Activated naive CD4-positive, alpha-beta T cell treated with anti-CD3 and anti-CD28 coated beads, Interleukin-2, amount 50 U/mL, for 72 hours (primary cell): ENCODE measurements around the gene BMERB1. TPM values are rescaled to one million over a fixed set of nuclear protein-coding genes. Genes with fewer than 3 reads are reported as not detected.
"Not testable (repeated sequence)": the region's sequence is repeated elsewhere in the genome, so short reads cannot be mapped to it uniquely, and the experiment has no call there.

Source experiments
- ATAC-seq, 2 donors: fragments of 150-1000 bp; cut with Tn5 transposase; 2 replicates each; pipeline ENCODE4 v1.10.0; 2021; ENCODE audit warnings: mild to moderate bottlenecking in 2 of 2, moderate library complexity in 2 of 2
- DNase-seq, 2 donors: peaks; one replicate each; pipeline ENCODE4 v3.0.0; 2021 to 2022; ENCODE audit warnings: low spot score in 2 of 2
- H3K27ac Mint-ChIP-seq, 2 donors: one replicate each; pipeline ENCODE4 v1.8.0; 2022; ENCODE audit warnings: mild to moderate bottlenecking in 2 of 2, mixed read lengths in 2 of 2
- H3K36me3 Mint-ChIP-seq, 2 donors: one replicate each; pipeline ENCODE4 v1.8.0; 2022; ENCODE audit warnings: mixed read lengths in 2 of 2
- H3K9me3 Mint-ChIP-seq, 2 donors: one replicate each; pipeline ENCODE4 v1.8.0; 2022; ENCODE audit warnings: mixed read lengths in 2 of 2
- total RNA-seq, 2 donors: library from RNA; stranded (reverse); gene quantifications; one replicate each; pipeline ENCODE4 v1.2.3, GENCODE V29; 2022

Gene BMERB1
- total RNA-seq, 2 donors from 2014 or later = 5.8 to 20.2 TPM

- H3K27ac Mint-ChIP-seq = no peak overlapping the region
- peaks cover 0 to 6% of the 10 kb centered on the region in 2 donors for H3K36me3 Mint-ChIP-seq
- ATAC-seq (no peak), DNase-seq (no peak)
- peaks cover 0 to 5% of the 10 kb centered on the region in 2 donors for H3K9me3 Mint-ChIP-seq
These were observed 111.2 kb downstream of the BMERB1 start for GRCh38 chr16:15545544-15545943.

GRCh38 chr16:15547072-15547767, 112.8 kb downstream of the BMERB1 start:
- not testable (repeated sequence) for H3K27ac Mint-ChIP-seq, DNase-seq, ATAC-seq, H3K9me3 Mint-ChIP-seq
- H3K36me3 Mint-ChIP-seq = peaks cover 0 to 17% of the 10 kb centered on the region in 2 donors

- peaks cover 0 to 20% of the 10 kb centered on the region in 2 donors for H3K36me3 Mint-ChIP-seq
- ATAC-seq = no peak
These were observed 113.3 kb downstream of the BMERB1 start for GRCh38 chr16:15547768-15548096.

GRCh38 chr16:15548482-15548891, 114.1 kb downstream of the BMERB1 start:
- Mint-ChIP-seq H3K27ac (peak overlapping the region in 1 of 2 donors; percentile 70), H3K36me3 (peaks cover 0 to 20% of the 10 kb centered on the region in 2 donors)
- DNase-seq = no peak

More at GRCh38 chr16:15547768-15548096, 113.3 kb downstream of the BMERB1 start:
- Mint-ChIP-seq H3K9me3 (peaks cover 0 to 5% of the 10 kb centered on the region in 2 donors), H3K27ac (no peak overlapping the region)
- no peak for DNase-seq

GRCh38 chr16:15552507-15552906, 118.1 kb downstream of the BMERB1 start:
- DNase-seq (peak in 1 of 2 donors; percentile 15), ATAC-seq (peak; percentile 76 to 87)
- H3K27ac Mint-ChIP-seq = peak overlapping the region; percentile 22 to 75
- no peaks in the 10 kb centered on the region for H3K9me3 Mint-ChIP-seq
- H3K36me3 Mint-ChIP-seq = peaks cover 0 to 20% of the 10 kb centered on the region in 2 donors

More at GRCh38 chr16:15548482-15548891, 114.1 kb downstream of the BMERB1 start:
- H3K9me3 Mint-ChIP-seq = peaks cover 0 to 5% of the 10 kb centered on the region in 2 donors
- no peak for ATAC-seq

- Mint-ChIP-seq H3K9me3 (no peaks in the 10 kb centered on the region), H3K36me3 (peaks cover 0 to 20% of the 10 kb centered on the region in 2 donors), H3K27ac (peak overlapping the region in 1 of 2 donors; percentile 68)
- DNase-seq = peak in 1 of 2 donors; percentile 26
- ATAC-seq = peak; percentile 81 to 92
These were observed 119.1 kb downstream of the BMERB1 start for GRCh38 chr16:15553313-15554088.

- Mint-ChIP-seq H3K36me3 (peaks cover 0 to 20% of the 10 kb centered on the region in 2 donors), H3K9me3 (no peaks in the 10 kb centered on the region), H3K27ac (no peak overlapping the region)
- DNase-seq = no peak
- ATAC-seq = no peak
These were observed 121.7 kb downstream of the BMERB1 start for GRCh38 chr16:15556130-15556529.

- Mint-ChIP-seq H3K36me3 (peaks cover 0 to 9% of the 10 kb centered on the region in 2 donors), H3K27ac (no peak overlapping the region), H3K9me3 (peaks cover 0 to under 1% of the 10 kb centered on the region in 2 donors)
- ATAC-seq (no peak), DNase-seq (no peak)
These were observed 122.9 kb downstream of the BMERB1 start for GRCh38 chr16:15557258-15557657.

GRCh38 chr16:15559176-15559575, 124.8 kb downstream of the BMERB1 start:
- H3K9me3 Mint-ChIP-seq = peaks cover 3 to 4% of the 10 kb centered on the region in 2 donors
- peaks cover 0 to 6% of the 10 kb centered on the region in 2 donors for H3K36me3 Mint-ChIP-seq
- ATAC-seq (no peak), DNase-seq (no peak)
- no peak overlapping the region for H3K27ac Mint-ChIP-seq

GRCh38 chr16:15564604-15565339, 130.4 kb downstream of the BMERB1 start:
- Mint-ChIP-seq H3K27ac (no peak overlapping the region), H3K36me3 (peaks cover 0 to 18% of the 10 kb centered on the region in 2 donors), H3K9me3 (peaks cover 3 to 4% of the 10 kb centered on the region in 2 donors)
- ATAC-seq (no peak), DNase-seq (no peak)

GRCh38 chr16:15566095-15566494, 131.7 kb downstream of the BMERB1 start:
- ATAC-seq (no peak), DNase-seq (no peak)
- peaks cover 4 to 13% of the 10 kb centered on the region in 2 donors for H3K9me3 Mint-ChIP-seq
- H3K27ac Mint-ChIP-seq = no peak overlapping the region
- peaks cover 0 to 31% of the 10 kb centered on the region in 2 donors for H3K36me3 Mint-ChIP-seq

- Mint-ChIP-seq H3K36me3 (peaks cover 6 to 48% of the 10 kb centered on the region in 2 donors), H3K27ac (no peak overlapping the region), H3K9me3 (peaks cover 4 to 15% of the 10 kb centered on the region in 2 donors)
- DNase-seq (no peak), ATAC-seq (no peak)
These were observed 133.4 kb downstream of the BMERB1 start for GRCh38 chr16:15567823-15568222.

GRCh38 chr16:15570666-15571065, 136.3 kb downstream of the BMERB1 start:
- peaks cover 12 to 66% of the 10 kb centered on the region in 2 donors for H3K36me3 Mint-ChIP-seq

GRCh38 chr16:15571557-15571956, 137.2 kb downstream of the BMERB1 start:
- DNase-seq = no peak
- ATAC-seq = no peak
- H3K36me3 Mint-ChIP-seq = peaks cover 13 to 75% of the 10 kb centered on the region in 2 donors
- H3K9me3 Mint-ChIP-seq = peaks cover 0 to 35% of the 10 kb centered on the region in 2 donors
- peak overlapping the region; percentile 74 to 84 for H3K27ac Mint-ChIP-seq

More at GRCh38 chr16:15570666-15571065, 136.3 kb downstream of the BMERB1 start:
- DNase-seq, H3K27ac Mint-ChIP-seq, ATAC-seq: not testable (repeated sequence)
- H3K9me3 Mint-ChIP-seq = peaks cover 0 to 32% of the 10 kb centered on the region in 2 donors

GRCh38 chr16:15572329-15573001, 138.1 kb downstream of the BMERB1 start:
- DNase-seq (peak; percentile 21 to 59), ATAC-seq (peak; percentile 86 to 87)
- Mint-ChIP-seq H3K9me3 (peaks cover 0 to 43% of the 10 kb centered on the region in 2 donors), H3K27ac (peak overlapping the region; percentile 25 to 84), H3K36me3 (peaks cover 21 to 84% of the 10 kb centered on the region in 2 donors)
